IPS-15b (cell line): ENCODE measurements around the gene VPS18.
A peak's percentile ranks its signal among the peaks of the same experiment; 100 is the strongest.

ENCODE experiments used
- H3K27me3 ChIP-seq: one replicate; pipeline ENCODE4 v1.6.1; 2013; ENCODE audit warnings: low read length; ENCODE audit not compliant: control insufficient read depth, insufficient read depth
- H3K36me3 ChIP-seq: one replicate; pipeline ENCODE4 v1.6.1; 2013; ENCODE audit warnings: low read length; ENCODE audit not compliant: control insufficient read depth, insufficient read depth
- H3K4me1 ChIP-seq: one replicate; pipeline ENCODE4 v1.6.1; 2013; ENCODE audit warnings: mild to moderate bottlenecking, low read length; ENCODE audit not compliant: control insufficient read depth, insufficient read depth
- H3K4me3 ChIP-seq: one replicate; pipeline ENCODE4 v1.5.1; 2013; ENCODE audit warnings: low read depth, low read length
- H3K9ac ChIP-seq: one replicate; pipeline ENCODE4 v1.6.1; 2013; ENCODE audit warnings: low read depth, mild to moderate bottlenecking, low read length
- H3K9me3 ChIP-seq: one replicate; pipeline ENCODE4 v1.6.1; 2013; ENCODE audit warnings: mild to moderate bottlenecking, low read length; ENCODE audit not compliant: control insufficient read depth, insufficient read depth

VPS18 gene

DNA sequence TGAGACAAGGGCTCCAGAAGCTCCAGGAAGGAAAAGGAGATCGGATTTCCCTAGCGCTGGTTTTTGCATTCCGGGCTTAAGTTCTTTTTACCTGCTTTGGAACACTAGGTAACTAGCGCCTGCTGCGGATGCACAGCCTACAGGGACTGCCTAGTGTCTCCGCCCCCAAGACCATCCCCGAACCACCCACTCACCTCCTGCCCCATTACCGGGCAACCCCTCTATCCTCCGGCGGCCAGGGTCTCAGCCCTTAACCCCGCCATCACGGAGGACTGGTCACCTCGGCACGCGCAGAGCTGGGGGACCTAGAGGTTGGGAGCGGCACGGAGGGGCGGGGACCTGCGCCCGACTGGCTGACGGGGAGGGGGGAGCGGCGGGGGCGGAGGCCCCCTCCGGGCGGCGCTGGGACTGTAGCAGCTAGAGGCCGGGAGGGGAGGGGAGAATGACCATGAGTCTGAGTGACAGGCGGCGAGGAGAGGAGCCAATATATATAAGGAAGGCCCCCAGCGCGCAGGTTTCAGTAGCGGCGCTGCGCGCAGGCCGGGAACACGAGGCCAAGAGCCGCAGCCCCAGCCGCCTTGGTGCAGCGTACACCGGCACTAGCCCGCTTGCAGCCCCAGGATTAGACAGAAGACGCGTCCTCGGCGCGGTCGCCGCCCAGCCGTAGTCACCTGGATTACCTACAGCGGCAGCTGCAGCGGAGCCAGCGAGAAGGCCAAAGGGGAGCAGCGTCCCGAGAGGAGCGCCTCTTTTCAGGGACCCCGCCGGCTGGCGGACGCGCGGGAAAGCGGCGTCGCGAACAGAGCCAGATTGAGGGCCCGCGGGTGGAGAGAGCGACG lies 34.8 kb downstream of the VPS18 start, which contains the start of gene DLL4:
TSS of gene DLL4 (plus strand) at position 520 of the 839 bp plus-strand sequence. CDS start 329 bp downstream, outside the sequence.
- H3K36me3 ChIP-seq = no peaks in the 10 kb centered on the region
- peaks cover 7% of the 10 kb centered on the region for H3K4me1 ChIP-seq
- H3K4me3 ChIP-seq = peak within 1 kb of the TSS; percentile 75
- H3K9me3 ChIP-seq = no peaks in the 10 kb centered on the region
- no peak within 1 kb of the TSS for H3K9ac ChIP-seq
- peaks cover 88% of the 10 kb centered on the region for H3K27me3 ChIP-seq

DNA sequence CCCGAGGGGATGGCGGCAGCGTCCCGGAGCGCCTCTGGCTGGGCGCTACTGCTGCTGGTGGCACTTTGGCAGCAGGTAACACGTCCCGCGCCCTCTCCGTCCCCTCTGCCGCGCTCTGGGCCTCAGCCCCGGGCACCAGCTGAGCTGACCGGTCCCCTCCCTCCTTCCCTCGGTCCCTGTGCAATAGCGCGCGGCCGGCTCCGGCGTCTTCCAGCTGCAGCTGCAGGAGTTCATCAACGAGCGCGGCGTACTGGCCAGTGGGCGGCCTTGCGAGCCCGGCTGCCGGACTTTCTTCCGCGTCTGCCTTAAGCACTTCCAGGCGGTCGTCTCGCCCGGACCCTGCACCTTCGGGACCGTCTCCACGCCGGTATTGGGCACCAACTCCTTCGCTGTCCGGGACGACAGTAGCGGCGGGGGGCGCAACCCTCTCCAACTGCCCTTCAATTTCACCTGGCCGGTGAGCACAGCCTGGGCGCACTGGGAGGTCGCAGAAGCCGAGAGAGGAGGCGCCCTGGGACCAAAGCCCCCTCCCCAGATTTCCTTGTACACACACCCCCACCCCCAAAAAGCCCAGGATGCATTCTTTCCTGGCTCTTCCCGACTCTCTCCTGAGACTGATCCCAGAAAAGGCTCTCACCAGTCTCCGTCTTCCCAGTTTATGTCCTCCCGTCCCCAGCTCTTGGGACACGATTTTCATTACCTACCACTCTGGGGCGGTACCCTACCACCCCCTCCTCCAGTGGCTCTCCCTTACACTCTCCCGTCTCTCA lies 35.6 kb downstream of the VPS18 start:
- Histone ChIP-seq H3K9ac (no peak overlapping the region), H3K36me3 (no peaks in the 10 kb centered on the region), H3K27me3 (peaks cover 85% of the 10 kb centered on the region), H3K9me3 (no peaks in the 10 kb centered on the region), H3K4me1 (peaks cover 7% of the 10 kb centered on the region), H3K4me3 (peak overlapping the region; percentile 75)

DNA sequence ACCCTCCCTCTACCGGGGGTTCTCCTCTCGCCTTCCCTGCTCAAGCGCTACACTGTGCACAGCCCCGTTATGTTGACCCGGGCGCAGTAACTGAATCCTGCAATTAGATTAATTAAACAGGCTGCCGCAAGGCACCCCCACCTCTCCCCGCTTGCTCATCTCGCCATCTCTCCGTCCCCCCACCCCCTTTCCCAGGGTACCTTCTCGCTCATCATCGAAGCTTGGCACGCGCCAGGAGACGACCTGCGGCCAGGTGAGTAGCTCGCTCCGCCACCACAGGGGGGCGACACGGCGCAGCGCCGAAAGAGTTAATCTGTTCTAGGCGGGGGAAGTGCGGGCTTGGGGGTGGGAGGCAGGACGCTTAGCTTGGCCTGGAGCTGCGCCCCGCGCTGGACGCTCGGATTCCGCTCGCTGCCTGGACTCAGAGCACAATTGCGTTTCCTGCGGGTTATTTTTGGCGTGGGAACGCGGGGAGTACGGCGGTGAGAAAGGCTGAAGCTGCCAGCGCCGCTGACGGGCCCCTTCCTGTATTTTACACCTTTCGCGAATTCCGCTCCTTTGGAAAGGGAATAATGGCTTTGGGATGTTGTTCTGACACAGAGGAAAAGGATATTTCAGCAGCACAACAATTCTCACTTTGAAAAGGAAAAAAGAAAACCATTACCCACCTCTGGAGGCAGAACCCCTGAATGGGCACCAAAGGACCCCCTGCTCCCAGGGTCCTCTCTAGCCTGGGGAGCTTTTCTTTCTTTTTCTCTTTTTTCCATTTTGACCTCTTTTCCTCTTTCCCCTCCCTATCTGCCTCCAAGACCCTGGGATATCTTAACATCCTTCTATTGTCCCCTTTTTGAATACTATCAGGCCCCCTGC lies 36.4 kb downstream of the VPS18 start:
- no peaks in the 10 kb centered on the region for H3K36me3 ChIP-seq
- peaks cover 83% of the 10 kb centered on the region for H3K27me3 ChIP-seq
- H3K9me3 ChIP-seq = no peaks in the 10 kb centered on the region
- peaks cover 7% of the 10 kb centered on the region for H3K4me1 ChIP-seq
- H3K4me3 ChIP-seq = peak overlapping the region; percentile 75
- H3K9ac ChIP-seq = no peak overlapping the region

DNA sequence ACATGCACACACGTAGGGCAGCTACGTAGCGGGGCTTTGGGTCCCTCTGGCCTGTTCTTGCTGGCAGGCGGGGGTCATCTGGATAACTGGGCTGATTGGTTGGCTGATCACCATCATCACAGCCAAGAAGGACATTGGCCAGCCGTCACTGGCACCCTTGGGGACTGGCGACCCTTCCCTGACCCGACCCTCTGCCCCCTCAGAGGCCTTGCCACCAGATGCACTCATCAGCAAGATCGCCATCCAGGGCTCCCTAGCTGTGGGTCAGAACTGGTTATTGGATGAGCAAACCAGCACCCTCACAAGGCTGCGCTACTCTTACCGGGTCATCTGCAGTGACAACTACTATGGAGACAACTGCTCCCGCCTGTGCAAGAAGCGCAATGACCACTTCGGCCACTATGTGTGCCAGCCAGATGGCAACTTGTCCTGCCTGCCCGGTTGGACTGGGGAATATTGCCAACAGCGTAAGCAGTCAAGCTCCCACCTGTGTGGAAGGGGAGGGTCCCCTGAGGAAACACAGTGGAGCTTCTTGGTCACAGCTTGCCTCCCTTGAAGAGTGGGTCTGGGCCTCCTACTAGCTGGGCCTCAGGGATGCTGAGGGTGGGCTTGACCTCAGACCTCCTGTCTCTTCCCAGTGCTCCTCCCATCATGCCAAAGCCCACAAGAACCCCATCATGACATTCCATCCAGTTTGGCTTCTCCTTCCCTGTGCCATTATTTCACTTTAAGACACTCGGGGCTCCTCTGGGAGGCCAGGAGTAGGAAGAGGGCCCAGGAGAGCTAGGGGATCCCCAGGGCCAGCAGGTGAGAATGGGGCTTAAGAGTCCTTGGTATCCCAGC lies 37.3 kb downstream of the VPS18 start:
- no peaks in the 10 kb centered on the region for H3K9me3 ChIP-seq
- peak overlapping the region; percentile 75 for H3K4me3 ChIP-seq
- H3K9ac ChIP-seq = no peak overlapping the region
- peaks cover 75% of the 10 kb centered on the region for H3K27me3 ChIP-seq
- H3K36me3 ChIP-seq = no peaks in the 10 kb centered on the region
- peaks cover 7% of the 10 kb centered on the region for H3K4me1 ChIP-seq

DNA sequence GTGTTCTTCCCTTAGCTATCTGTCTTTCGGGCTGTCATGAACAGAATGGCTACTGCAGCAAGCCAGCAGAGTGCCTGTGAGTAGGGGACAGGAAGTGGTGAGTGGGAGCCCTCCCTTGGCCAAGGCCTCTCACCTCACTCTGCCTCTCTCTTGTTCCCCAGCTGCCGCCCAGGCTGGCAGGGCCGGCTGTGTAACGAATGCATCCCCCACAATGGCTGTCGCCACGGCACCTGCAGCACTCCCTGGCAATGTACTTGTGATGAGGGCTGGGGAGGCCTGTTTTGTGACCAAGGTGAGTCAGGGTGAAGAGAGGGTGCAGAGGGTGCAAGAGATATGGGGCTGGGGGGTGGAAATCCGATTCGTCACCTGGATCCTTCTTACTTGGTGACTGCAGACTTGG lies 37.9 kb downstream of the VPS18 start:
- Histone ChIP-seq H3K27me3 (peaks cover 69% of the 10 kb centered on the region), H3K36me3 (no peaks in the 10 kb centered on the region), H3K4me1 (peaks cover 5% of the 10 kb centered on the region), H3K9ac (no peak overlapping the region), H3K9me3 (no peaks in the 10 kb centered on the region), H3K4me3 (no peak overlapping the region)

DNA sequence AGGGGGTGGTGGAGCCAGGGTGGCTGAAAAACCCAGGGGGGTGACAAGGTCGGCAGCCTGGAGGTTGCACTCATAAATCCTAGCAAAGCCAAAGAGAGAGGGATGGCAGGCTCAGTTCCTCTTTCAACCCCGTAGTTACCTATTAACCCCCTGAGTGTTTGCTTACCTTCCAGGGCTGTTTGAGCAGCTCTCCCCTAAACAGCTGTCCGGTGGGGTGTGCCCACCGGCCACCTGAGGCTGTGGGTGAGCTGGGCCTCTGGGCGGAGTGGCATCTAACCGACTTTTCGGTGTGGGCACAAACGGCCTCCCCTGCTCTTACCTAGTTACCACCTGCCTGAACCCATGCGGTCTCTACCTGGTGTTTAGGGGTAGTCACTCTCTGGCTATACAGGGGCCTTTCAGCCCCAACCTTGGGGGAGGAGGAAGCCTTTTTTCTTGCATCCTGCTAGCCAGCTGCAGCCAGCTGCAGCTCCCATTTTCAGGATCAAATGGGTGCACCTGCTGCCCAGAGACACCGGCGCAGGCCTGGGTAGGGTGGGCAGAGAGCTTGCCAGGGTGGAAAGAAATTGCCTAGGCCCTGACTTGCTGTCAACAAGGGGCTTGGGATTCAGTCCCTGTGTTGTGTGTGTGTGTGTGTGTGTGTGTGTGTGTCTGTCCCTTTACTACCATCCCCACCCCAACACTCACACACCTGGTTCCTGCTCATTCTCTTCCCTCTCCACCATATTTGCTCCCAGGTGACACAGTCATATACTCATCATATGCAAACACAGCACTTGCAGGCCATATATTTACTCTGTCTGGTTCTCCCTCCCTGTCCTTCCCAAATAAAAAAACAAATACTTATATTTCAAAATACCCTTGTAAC lies 38.6 kb downstream of the VPS18 start:
- H3K4me1 ChIP-seq = peaks cover 3% of the 10 kb centered on the region
- no peaks in the 10 kb centered on the region for H3K9me3 ChIP-seq
- no peak overlapping the region for H3K9ac ChIP-seq
- H3K36me3 ChIP-seq = no peaks in the 10 kb centered on the region
- peaks cover 64% of the 10 kb centered on the region for H3K27me3 ChIP-seq
- H3K4me3 ChIP-seq = no peak overlapping the region

DNA sequence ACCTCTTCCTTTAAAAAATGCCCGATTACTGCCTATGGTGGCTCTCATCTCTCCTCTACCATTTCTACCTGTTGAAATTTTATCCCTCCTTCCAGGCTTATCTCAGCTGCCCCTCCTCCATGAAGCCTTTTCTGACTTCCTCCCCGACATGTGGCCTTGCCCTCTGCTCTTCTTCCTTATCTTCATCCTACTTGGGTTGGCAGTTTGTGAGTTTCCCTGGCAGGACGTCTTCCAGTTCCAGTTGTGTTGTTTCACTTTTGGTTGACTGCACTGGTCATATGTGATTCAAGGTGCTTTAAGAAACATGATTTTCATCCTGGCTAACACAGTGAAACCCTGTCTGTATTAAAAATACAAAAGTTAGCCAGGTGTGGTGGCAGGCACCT lies 39.3 kb downstream of the VPS18 start:
- Histone ChIP-seq H3K36me3 (no peaks in the 10 kb centered on the region), H3K9ac (no peak overlapping the region), H3K9me3 (no peaks in the 10 kb centered on the region), H3K4me1 (peaks cover 3% of the 10 kb centered on the region), H3K4me3 (no peak overlapping the region), H3K27me3 (peaks cover 61% of the 10 kb centered on the region)

DNA sequence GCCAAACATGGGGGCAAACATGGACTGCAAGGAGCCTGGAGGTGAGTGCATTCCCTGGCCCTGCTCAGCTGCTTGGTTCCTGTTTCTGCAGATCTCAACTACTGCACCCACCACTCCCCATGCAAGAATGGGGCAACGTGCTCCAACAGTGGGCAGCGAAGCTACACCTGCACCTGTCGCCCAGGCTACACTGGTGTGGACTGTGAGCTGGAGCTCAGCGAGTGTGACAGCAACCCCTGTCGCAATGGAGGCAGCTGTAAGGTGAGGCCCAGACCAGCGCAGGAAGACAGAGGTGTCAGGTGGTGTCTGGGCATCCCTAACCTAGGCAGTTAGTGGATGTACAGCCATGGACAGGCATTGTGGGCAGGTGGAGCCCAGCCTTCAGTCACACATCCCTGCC lies 40.2 kb downstream of the VPS18 start:
- H3K9ac ChIP-seq = no peak overlapping the region
- H3K27me3 ChIP-seq = peaks cover 56% of the 10 kb centered on the region
- peaks cover 3% of the 10 kb centered on the region for H3K4me1 ChIP-seq
- no peaks in the 10 kb centered on the region for H3K9me3 ChIP-seq
- no peak overlapping the region for H3K4me3 ChIP-seq
- H3K36me3 ChIP-seq = no peaks in the 10 kb centered on the region

DNA sequence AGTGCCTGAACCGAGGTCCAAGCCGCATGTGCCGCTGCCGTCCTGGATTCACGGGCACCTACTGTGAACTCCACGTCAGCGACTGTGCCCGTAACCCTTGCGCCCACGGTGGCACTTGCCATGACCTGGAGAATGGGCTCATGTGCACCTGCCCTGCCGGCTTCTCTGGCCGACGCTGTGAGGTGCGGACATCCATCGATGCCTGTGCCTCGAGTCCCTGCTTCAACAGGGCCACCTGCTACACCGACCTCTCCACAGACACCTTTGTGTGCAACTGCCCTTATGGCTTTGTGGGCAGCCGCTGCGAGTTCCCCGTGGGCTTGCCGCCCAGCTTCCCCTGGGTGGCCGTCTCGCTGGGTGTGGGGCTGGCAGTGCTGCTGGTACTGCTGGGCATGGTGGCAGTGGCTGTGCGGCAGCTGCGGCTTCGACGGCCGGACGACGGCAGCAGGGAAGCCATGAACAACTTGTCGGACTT lies 42.0 kb downstream of the VPS18 start:
- Histone ChIP-seq H3K27me3 (peaks cover 54% of the 10 kb centered on the region), H3K4me1 (no peaks in the 10 kb centered on the region), H3K9me3 (no peaks in the 10 kb centered on the region), H3K9ac (no peak overlapping the region), H3K36me3 (no peaks in the 10 kb centered on the region), H3K4me3 (no peak overlapping the region)
